Smooth muscle cell (in vitro differentiated cells): ENCODE measurements around the gene SSX2IP. TPM values are rescaled to one million over a fixed set of nuclear protein-coding genes. Genes with fewer than 3 reads are reported as not detected.

Experiments
- DNase-seq: peaks from one replicate; lab custom pipeline; 2025; ENCODE audit not compliant: unreplicated experiment; lab: John Stamatoyannopoulos, UW
- H2AFZ ChIP-seq: fragments of 200-600 bp; sonication (generic); 2 replicates; pipeline ENCODE4 v1.6.0; 2016; ENCODE audit warnings: antibody characterized with exemption, low read depth, mild to moderate bottlenecking
- H3F3A ChIP-seq: fragments of 200-600 bp; sonication (generic); 2 replicates; pipeline ENCODE4 v1.6.0; 2017; ENCODE audit warnings: antibody characterized with exemption, low read depth
- H3K27ac ChIP-seq: fragments of 200-600 bp; sonication (generic); 2 replicates; pipeline ENCODE4 v1.5.1; 2016; ENCODE audit warnings: low read depth, mild to moderate bottlenecking
- H3K27me3 ChIP-seq: fragments of 200-600 bp; sonication (generic); 2 replicates; pipeline ENCODE4 v1.6.1; 2016; ENCODE audit warnings: low read depth, mild to moderate bottlenecking
- H3K36me3 ChIP-seq: fragments of 200-600 bp; sonication (generic); 2 replicates; pipeline ENCODE4 v1.5.1; 2016; ENCODE audit warnings: low read depth
- H3K4me1 ChIP-seq: fragments of 200-600 bp; sonication (generic); 2 replicates; pipeline ENCODE4 v1.5.1; 2016; ENCODE audit warnings: low read depth
- H3K4me2 ChIP-seq: fragments of 200-600 bp; sonication (generic); 2 replicates; pipeline ENCODE4 v1.6.0; 2016; ENCODE audit warnings: mild to moderate bottlenecking
- H3K4me3 ChIP-seq: fragments of 200-600 bp; sonication (generic); 2 replicates; pipeline ENCODE4 v1.5.1; 2016; ENCODE audit warnings: mild to moderate bottlenecking
- H3K79me2 ChIP-seq: fragments of 200-600 bp; sonication (generic); 2 replicates; pipeline ENCODE4 v1.6.0; 2016; ENCODE audit warnings: low read depth, mild to moderate bottlenecking
- H3K9ac ChIP-seq: fragments of 200-600 bp; sonication (generic); 2 replicates; pipeline ENCODE4 v1.6.0; 2016; ENCODE audit warnings: low read depth
- H3K9me3 ChIP-seq: fragments of 200-600 bp; sonication (generic); replicated peaks from 2 replicates; pipeline ENCODE4 v1.5.1; 2016; ENCODE audit warnings: low read depth
- H4K20me1 ChIP-seq: fragments of 200-600 bp; sonication (generic); 2 replicates; pipeline ENCODE4 v1.6.0; 2016; ENCODE audit warnings: low read depth
- WGBS: methylation state at CpG from one replicate; pipeline ENCODE4 v1.1.7; 2016; ENCODE audit warnings: low lambda C conversion rate; 5-methylcytosine and 5-hydroxymethylcytosine counted together
- polyA plus RNA-seq: library from polyadenylated mRNA; unstranded; fragments of >200 nt; fragmentation: Nextera tagmentation; extraction: Ambion mirVana; gene quantifications from 2 replicates; pipeline ENCODE4 v1.2.1, GENCODE V29; 2016
- total RNA-seq: library from RNA; depleted of rRNA; stranded (reverse); fragments of >200 nt; gene quantifications from 2 replicates; pipeline ENCODE4 v1.2.3, GENCODE V29; 2014
- TF ChIP-seq, protein P1 (sequence below): fragments of 200-600 bp; sonication (generic); IDR thresholded peaks from 2 replicates; pipeline ENCODE4 v1.5.1; 2017; ENCODE audit warnings: borderline replicate concordance, mild to moderate bottlenecking, antibody characterized with exemption; ENCODE audit not compliant: insufficient read depth, poor library complexity, severe bottlenecking

Gene SSX2IP
- total and polyA plus RNA-seq, 2 experiments from 2014 or later, result 27.4 to 69.7 TPM

DNA sequence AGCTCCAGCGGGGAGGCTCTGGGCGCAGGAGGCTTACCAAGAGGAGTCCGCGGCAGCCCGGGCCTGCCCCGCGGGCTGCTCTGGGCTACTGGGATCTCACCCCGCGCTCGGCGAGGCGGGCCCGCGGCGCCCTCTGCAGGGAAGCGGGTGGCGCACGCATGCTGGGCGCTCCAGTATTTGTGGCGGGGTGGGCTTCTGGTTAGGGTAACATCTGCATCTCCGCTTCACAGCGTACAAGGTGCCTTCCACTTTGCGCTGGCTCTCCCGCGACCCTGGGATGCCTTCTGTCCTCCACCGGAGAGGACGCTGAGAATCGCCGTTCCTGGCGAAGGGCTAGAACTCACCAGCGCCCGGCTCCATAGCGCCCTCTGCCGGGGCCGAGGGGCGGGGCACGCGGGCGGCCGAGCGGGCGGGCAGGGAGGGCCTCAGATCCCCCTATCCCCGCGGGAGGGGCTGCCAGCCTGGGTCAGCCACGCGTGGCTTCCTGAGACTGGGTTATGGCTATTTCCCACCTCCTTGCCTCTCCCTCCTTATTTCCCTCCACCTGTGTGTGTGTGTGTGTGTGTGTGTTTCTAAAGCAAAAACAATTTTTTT lies 69.4 kb downstream of the SSX2IP start:
- H3K4me2 ChIP-seq, result peak overlapping the region; percentile 87
- no peaks in the 10 kb centered on the region for H3K36me3 ChIP-seq
- peaks cover 6% of the 10 kb centered on the region for H3F3A ChIP-seq
- H3K4me3 ChIP-seq, result peak overlapping the region; percentile 65
- H4K20me1 ChIP-seq, result no peaks in the 10 kb centered on the region
- H2AFZ ChIP-seq, result peak overlapping the region; percentile 79
- peak overlapping the region; percentile 88 for H3K9ac ChIP-seq
- H3K27ac ChIP-seq, result peak overlapping the region; percentile 99
- no peaks in the 10 kb centered on the region for H3K9me3 ChIP-seq
- 2% methylated on average over 32 of the region's 46 CpGs for WGBS
- no peaks in the 10 kb centered on the region for H3K27me3 ChIP-seq
- H3K79me2 ChIP-seq, result no peaks in the 10 kb centered on the region
- TF ChIP-seq, protein P1, sequence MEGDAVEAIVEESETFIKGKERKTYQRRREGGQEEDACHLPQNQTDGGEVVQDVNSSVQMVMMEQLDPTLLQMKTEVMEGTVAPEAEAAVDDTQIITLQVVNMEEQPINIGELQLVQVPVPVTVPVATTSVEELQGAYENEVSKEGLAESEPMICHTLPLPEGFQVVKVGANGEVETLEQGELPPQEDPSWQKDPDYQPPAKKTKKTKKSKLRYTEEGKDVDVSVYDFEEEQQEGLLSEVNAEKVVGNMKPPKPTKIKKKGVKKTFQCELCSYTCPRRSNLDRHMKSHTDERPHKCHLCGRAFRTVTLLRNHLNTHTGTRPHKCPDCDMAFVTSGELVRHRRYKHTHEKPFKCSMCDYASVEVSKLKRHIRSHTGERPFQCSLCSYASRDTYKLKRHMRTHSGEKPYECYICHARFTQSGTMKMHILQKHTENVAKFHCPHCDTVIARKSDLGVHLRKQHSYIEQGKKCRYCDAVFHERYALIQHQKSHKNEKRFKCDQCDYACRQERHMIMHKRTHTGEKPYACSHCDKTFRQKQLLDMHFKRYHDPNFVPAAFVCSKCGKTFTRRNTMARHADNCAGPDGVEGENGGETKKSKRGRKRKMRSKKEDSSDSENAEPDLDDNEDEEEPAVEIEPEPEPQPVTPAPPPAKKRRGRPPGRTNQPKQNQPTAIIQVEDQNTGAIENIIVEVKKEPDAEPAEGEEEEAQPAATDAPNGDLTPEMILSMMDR, result peak; percentile 94
- peak; percentile 60 for DNase-seq
- peaks cover 3% of the 10 kb centered on the region for H3K4me1 ChIP-seq

- DNase-seq, result no peak
- 18% methylated on average over 9 of the region's 9 CpGs for whole genome bisulfite sequencing
- Histone ChIP-seq H3K4me2 (peak overlapping the region; percentile 87), H3K9me3 (no peaks in the 10 kb centered on the region), H2AFZ (peak overlapping the region; percentile 80), H4K20me1 (no peaks in the 10 kb centered on the region), H3F3A (peaks cover 6% of the 10 kb centered on the region), H3K9ac (peak overlapping the region; percentile 88), H3K4me1 (peaks cover 3% of the 10 kb centered on the region), H3K4me3 (peak overlapping the region; percentile 65), H3K27me3 (no peaks in the 10 kb centered on the region), H3K79me2 (no peaks in the 10 kb centered on the region), H3K27ac (peak overlapping the region; percentile 99), H3K36me3 (no peaks in the 10 kb centered on the region)
- TF ChIP-seq, protein P1, result no peak
Measured at GRCh38 chr1:84619383-84620102, 70.7 kb downstream of the SSX2IP start.

DNA sequence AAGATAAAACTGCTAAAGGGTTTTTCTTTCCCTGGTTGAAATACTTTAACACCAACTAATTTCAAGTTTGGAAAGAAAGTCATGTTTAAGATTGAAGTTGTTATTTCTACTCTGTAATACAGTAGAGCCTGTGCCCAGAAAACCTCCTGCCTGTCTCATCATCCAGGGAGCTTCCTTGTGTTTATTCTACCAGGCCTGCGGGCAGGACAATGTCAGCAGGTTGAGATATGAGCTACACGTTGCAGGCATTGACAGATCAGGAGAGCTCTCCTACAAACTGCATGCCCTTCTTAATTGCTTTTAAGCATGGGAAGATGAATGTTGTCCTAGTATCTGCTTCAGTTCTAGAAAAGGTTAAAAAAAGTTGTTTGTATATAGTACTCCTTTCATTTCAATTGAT lies 72.9 kb downstream of the SSX2IP start:
- no peak overlapping the region for H3K9ac ChIP-seq
- no peaks in the 10 kb centered on the region for H3K79me2 ChIP-seq
- no peak overlapping the region for H2AFZ ChIP-seq
- no peaks in the 10 kb centered on the region for H3K36me3 ChIP-seq
- H3K4me1 ChIP-seq, result peaks cover 10% of the 10 kb centered on the region
- H3K4me3 ChIP-seq, result no peak overlapping the region
- no peaks in the 10 kb centered on the region for H3K27me3 ChIP-seq
- peaks cover 6% of the 10 kb centered on the region for H3F3A ChIP-seq
- no peak overlapping the region for H3K4me2 ChIP-seq
- peaks cover 8% of the 10 kb centered on the region for H3K9me3 ChIP-seq
- H4K20me1 ChIP-seq, result no peaks in the 10 kb centered on the region
- WGBS, result 45% methylated on average over 2 of the region's 2 CpGs
- TF ChIP-seq, protein P1, result no peak
- no peak for DNase-seq
- no peak overlapping the region for H3K27ac ChIP-seq
